ENCODE data around the gene HELQ. TPM values are rescaled to one million over a fixed set of nuclear protein-coding genes. Genes with fewer than 3 reads are reported as not detected.

The HELQ gene
- total and polyA plus RNA-seq, 4 donors = 5.2 to 22.0 (median 12.9) TPM

- Histone ChIP-seq H3K9me3 (ENCODE audit: control insufficient read depth in 4 of 4, insufficient read depth in 3 of 4, low read length in 3 of 4) (no peaks in the 10 kb centered on the region), H3K4me1 (ENCODE audit: control insufficient read depth in 5 of 5, insufficient read depth in 5 of 5, low read length in 5 of 5) (no peaks in the 10 kb centered on the region), H3K27ac (ENCODE audit: low read depth in 1 of 2, low read length in 1 of 2) (no peak overlapping the region), H3K9ac (ENCODE audit: insufficient read depth in 1 of 2, low read length in 2 of 2) (no peak overlapping the region), H3K36me3 (ENCODE audit: control insufficient read depth in 4 of 4, insufficient read depth in 4 of 4, low read length in 4 of 4) (peaks cover 3 to 28% (median 14%) of the 10 kb centered on the region in 4 donors), H3K27me3 (ENCODE audit: control insufficient read depth in 3 of 3, insufficient read depth in 3 of 3, low read length in 2 of 3) (no peaks in the 10 kb centered on the region), H3K4me3 (no peak overlapping the region)
- WGBS, 2 donors = 87 to 90% methylated on average over 1 of the region's 1 CpG
- ATAC-seq (ENCODE audit: insufficient read depth, low FRiP score) (no peak), DNase-seq (no peak)
- TF ChIP-seq CTCF (IDR thresholded peaks at IDR 0.05; ENCODE audit: control extremely low read depth, extremely low read depth) = no peak
Measured at GRCh38 chr4:83440148-83440814, 15.3 kb downstream of the HELQ start.

DNA sequence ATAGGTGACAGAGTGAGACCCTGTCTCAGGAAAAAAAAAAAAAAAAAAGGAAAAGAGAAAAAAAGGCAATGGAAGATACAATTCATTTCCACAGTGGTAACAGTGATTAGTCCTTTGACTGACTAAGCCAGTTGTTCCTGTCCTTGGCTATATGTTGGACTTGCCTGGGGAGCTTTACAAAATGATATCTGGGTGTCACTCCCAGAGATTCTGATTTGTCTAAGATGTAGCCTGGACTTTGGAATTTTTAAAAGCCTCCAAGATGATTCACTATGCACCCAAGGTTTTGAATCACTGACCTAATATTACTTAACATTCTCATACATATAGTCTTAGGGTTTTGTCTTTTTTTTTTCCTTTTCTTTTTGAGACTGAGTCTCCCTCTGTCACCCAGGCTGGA, 16.9 kb downstream of the HELQ start:
- no peaks in the 10 kb centered on the region for H3K9me3 ChIP-seq (ENCODE audit: control insufficient read depth in 4 of 4, insufficient read depth in 3 of 4, low read length in 3 of 4)
- ATAC-seq (ENCODE audit: insufficient read depth, low FRiP score) (no peak), DNase-seq (no peak)
- H3K36me3 ChIP-seq (ENCODE audit: control insufficient read depth in 4 of 4, insufficient read depth in 4 of 4, low read length in 4 of 4) = peaks cover 3 to 19% (median 11%) of the 10 kb centered on the region in 4 donors
- no peak overlapping the region for H3K27ac ChIP-seq (ENCODE audit: low read depth in 1 of 2, low read length in 1 of 2)
- H3K27me3 ChIP-seq (ENCODE audit: control insufficient read depth in 3 of 3, insufficient read depth in 3 of 3, low read length in 2 of 3) = no peaks in the 10 kb centered on the region
- H3K9ac ChIP-seq (ENCODE audit: insufficient read depth in 1 of 2, low read length in 2 of 2) = no peak overlapping the region
- no peak for TF ChIP-seq CTCF (IDR thresholded peaks at IDR 0.05; ENCODE audit: control extremely low read depth, extremely low read depth)
- no peak overlapping the region for H3K4me3 ChIP-seq
- no peaks in the 10 kb centered on the region for H3K4me1 ChIP-seq (ENCODE audit: control insufficient read depth in 5 of 5, insufficient read depth in 5 of 5, low read length in 5 of 5)

DNA sequence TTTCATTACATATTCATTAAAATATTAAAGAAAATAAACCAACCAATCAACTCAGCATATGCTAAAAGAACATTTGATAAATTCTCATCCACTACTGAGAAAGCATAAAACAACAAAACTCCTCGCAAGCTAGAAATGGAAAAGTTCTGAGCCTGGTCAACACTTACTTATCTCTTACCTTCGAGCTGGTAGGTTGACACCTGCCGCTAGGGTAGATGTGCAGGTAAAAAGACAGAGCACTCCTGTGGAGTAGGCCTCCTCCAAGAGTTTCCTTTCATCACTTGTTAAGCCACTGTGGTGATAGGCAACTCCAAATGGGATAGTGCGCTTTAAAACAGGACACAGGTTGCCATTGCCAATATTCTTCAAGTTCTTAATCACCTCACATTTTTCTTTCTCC, 18.9 kb downstream of the HELQ start:
- Histone ChIP-seq H3K4me1 (ENCODE audit: control insufficient read depth in 5 of 5, insufficient read depth in 5 of 5, low read length in 5 of 5) (no peaks in the 10 kb centered on the region), H3K27me3 (ENCODE audit: control insufficient read depth in 3 of 3, insufficient read depth in 3 of 3, low read length in 2 of 3) (no peaks in the 10 kb centered on the region), H3K4me3 (no peak overlapping the region), H3K27ac (ENCODE audit: low read depth in 1 of 2, low read length in 1 of 2) (no peak overlapping the region), H3K9ac (ENCODE audit: insufficient read depth in 1 of 2, low read length in 2 of 2) (no peak overlapping the region), H3K9me3 (ENCODE audit: control insufficient read depth in 4 of 4, insufficient read depth in 3 of 4, low read length in 3 of 4) (no peaks in the 10 kb centered on the region), H3K36me3 (ENCODE audit: control insufficient read depth in 4 of 4, insufficient read depth in 4 of 4, low read length in 4 of 4) (peaks cover 3 to 14% (median 8%) of the 10 kb centered on the region in 4 donors)
- no peak for ATAC-seq (ENCODE audit: insufficient read depth, low FRiP score)
- DNase-seq = no peak
- WGBS, 2 donors = 94 to 96% methylated on average over 4 of the region's 4 CpGs
- no peak for TF ChIP-seq CTCF (IDR thresholded peaks at IDR 0.05; ENCODE audit: control extremely low read depth, extremely low read depth)

DNA sequence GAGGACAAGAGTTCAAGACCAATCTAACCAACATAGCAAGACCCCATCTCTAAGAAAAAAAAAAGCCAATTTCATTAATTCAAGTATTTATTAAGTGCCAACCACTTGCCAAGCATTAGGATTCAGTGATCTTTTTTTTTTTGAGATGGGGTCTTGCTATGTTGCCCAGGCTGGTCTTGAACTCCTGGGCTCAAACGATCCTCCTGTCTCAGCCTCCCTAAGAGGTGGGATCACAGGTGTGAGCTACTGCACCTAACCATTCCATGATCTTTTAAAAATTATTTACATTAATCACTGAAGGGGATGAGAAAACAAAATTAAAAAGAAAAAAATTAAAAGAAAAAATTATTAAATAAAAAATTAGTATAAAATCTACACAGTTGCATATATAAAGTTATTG, 24.4 kb downstream of the HELQ start:
- Histone ChIP-seq H3K4me1 (ENCODE audit: control insufficient read depth in 5 of 5, insufficient read depth in 5 of 5, low read length in 5 of 5) (no peaks in the 10 kb centered on the region), H3K4me3 (no peak overlapping the region), H3K9me3 (ENCODE audit: control insufficient read depth in 4 of 4, insufficient read depth in 3 of 4, low read length in 3 of 4) (no peaks in the 10 kb centered on the region), H3K36me3 (ENCODE audit: control insufficient read depth in 4 of 4, insufficient read depth in 4 of 4, low read length in 4 of 4) (peaks cover 4 to 11% (median 9%) of the 10 kb centered on the region in 4 donors), H3K9ac (ENCODE audit: insufficient read depth in 1 of 2, low read length in 2 of 2) (no peak overlapping the region), H3K27me3 (ENCODE audit: control insufficient read depth in 3 of 3, insufficient read depth in 3 of 3, low read length in 2 of 3) (no peaks in the 10 kb centered on the region), H3K27ac (ENCODE audit: low read depth in 1 of 2, low read length in 1 of 2) (no peak overlapping the region)
- DNase-seq (no peak), ATAC-seq (ENCODE audit: insufficient read depth, low FRiP score) (no peak)
- TF ChIP-seq CTCF (IDR thresholded peaks at IDR 0.05; ENCODE audit: control extremely low read depth, extremely low read depth) = no peak
- 96 to 98% methylated on average over 1 of the region's 1 CpG for WGBS, 2 donors

Measured in lung (tissue), 12 donors.